Measurements from ENCODE around the gene GUCY1A1.

DNA sequence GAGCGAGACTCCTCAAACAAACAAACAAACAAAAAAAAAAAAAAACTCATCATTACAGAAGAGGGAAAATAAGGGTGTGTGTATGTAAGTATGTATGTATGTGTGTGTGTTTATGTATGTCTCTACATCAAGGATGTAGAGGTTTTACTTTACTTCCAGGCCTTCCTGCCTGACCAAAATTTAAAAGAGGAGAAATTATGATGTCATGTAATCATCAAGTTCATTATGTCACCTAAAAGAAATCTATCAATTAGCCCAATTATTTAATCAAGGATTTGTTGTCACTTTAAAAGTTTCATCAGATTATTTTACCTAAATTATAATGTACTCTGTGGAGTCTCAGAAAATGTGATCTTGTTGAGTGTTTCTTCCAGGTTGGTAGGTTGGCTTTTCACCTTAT lies 21.6 kb downstream of the GUCY1A1 start:
- TF ChIP-seq, protein P1, sequence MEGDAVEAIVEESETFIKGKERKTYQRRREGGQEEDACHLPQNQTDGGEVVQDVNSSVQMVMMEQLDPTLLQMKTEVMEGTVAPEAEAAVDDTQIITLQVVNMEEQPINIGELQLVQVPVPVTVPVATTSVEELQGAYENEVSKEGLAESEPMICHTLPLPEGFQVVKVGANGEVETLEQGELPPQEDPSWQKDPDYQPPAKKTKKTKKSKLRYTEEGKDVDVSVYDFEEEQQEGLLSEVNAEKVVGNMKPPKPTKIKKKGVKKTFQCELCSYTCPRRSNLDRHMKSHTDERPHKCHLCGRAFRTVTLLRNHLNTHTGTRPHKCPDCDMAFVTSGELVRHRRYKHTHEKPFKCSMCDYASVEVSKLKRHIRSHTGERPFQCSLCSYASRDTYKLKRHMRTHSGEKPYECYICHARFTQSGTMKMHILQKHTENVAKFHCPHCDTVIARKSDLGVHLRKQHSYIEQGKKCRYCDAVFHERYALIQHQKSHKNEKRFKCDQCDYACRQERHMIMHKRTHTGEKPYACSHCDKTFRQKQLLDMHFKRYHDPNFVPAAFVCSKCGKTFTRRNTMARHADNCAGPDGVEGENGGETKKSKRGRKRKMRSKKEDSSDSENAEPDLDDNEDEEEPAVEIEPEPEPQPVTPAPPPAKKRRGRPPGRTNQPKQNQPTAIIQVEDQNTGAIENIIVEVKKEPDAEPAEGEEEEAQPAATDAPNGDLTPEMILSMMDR (IDR thresholded peaks at IDR 0.05) = no peak
- TF ChIP-seq POLR2A (IDR thresholded peaks at IDR 0.05; ENCODE audit: low read depth) (no peak), EP300 (IDR thresholded peaks at IDR 0.05) (no peak), POLR2AphosphoS5 (IDR thresholded peaks at IDR 0.05) (no peak)

All from esophagus muscularis mucosa (tissue), 4 donors.